IMR-90 (cell line): ENCODE data around the gene OR4E2. TPM values are rescaled to one million over a fixed set of nuclear protein-coding genes. Genes with fewer than 3 reads are reported as not detected.

Experiments used
- ATAC-seq: fragments of 200-7000 bp; cut with Tn5 transposase; 2 replicates; pipeline ENCODE4 v1.9.1; 2020; ENCODE audit warnings: low read depth, mild to moderate bottlenecking, moderate library complexity
- BruUV-seq: library from RNA; stranded (reverse); fragments of 400-500 nt; replicated peaks from 2 replicates; lab custom pipeline; 2021; lab: Mats Ljungman, UMichigan
- CTCF ChIA-PET: fragments of 300-600 bp; formaldehyde crosslinking; extraction: SDS; loops from one replicate; lab custom pipeline; 2021; ENCODE audit warnings: antibody characterized with exemption; lab: Yijun Ruan, JAX
- POLR2A ChIA-PET: fragments of 300-600 bp; sonication (Branson Sonifier 250); formaldehyde crosslinking; loops from one replicate; lab custom pipeline; 2022; ENCODE audit warnings: antibody characterized with exemption; ENCODE audit not compliant: unreplicated experiment; lab: Charles Lee
- DNase-seq: peaks from one replicate; pipeline ENCODE4 v3.0.0; 2013
- H2AFZ ChIP-seq: replicated peaks from 2 replicates; pipeline ENCODE3; 2013; ENCODE audit warnings: low read length, mild to moderate bottlenecking; ENCODE audit not compliant: poor library complexity
- H2AK5ac ChIP-seq: 2 replicates; pipeline ENCODE4 v1.6.1; 2013; ENCODE audit warnings: low read depth, low read length, inconsistent platforms
- H2AK9ac ChIP-seq: replicated peaks from 2 replicates; pipeline ENCODE3; 2013; ENCODE audit warnings: mild to moderate bottlenecking, low read depth, low read length, moderate library complexity; ENCODE audit not compliant: poor library complexity
- H2BK120ac ChIP-seq: 2 replicates; pipeline ENCODE4 v1.6.1; 2013; ENCODE audit warnings: low read depth, low read length, inconsistent platforms
- H2BK15ac ChIP-seq: 3 replicates; pipeline ENCODE4 v1.6.1; 2013; ENCODE audit warnings: low read depth, low read length, inconsistent platforms
- H2BK20ac ChIP-seq: 2 replicates; pipeline ENCODE4 v1.6.1; 2013; ENCODE audit warnings: low read depth, mild to moderate bottlenecking, inconsistent platforms, low read length, moderate library complexity
- H2BK5ac ChIP-seq: 2 replicates; pipeline ENCODE4 v1.6.1; 2013; ENCODE audit warnings: mild to moderate bottlenecking, low read depth, low read length, inconsistent platforms; ENCODE audit not compliant: poor library complexity, severe bottlenecking
- H3K14ac ChIP-seq: replicated peaks from 2 replicates; pipeline ENCODE4 v1.6.1; 2013; ENCODE audit warnings: low read depth, low read length, inconsistent platforms
- H3K18ac ChIP-seq: 2 replicates; pipeline ENCODE4 v1.6.1; 2013; ENCODE audit warnings: low read depth, low read length, control low read depth
- H3K23ac ChIP-seq: 2 replicates; pipeline ENCODE4 v1.6.1; 2013; ENCODE audit warnings: low read depth, low read length, inconsistent platforms
- H3K27ac ChIP-seq: 2 replicates; pipeline ENCODE4 v1.5.1; 2013; ENCODE audit warnings: mild to moderate bottlenecking, control low read depth, low read length; ENCODE audit not compliant: insufficient read depth
- H3K27me3 ChIP-seq: 2 replicates; pipeline ENCODE4 v1.6.1; 2013; ENCODE audit warnings: low read length; ENCODE audit not compliant: control insufficient read depth, insufficient read depth
- H3K36me3 ChIP-seq: 2 replicates; pipeline ENCODE4 v1.6.1; 2013; ENCODE audit warnings: low read length, mixed read lengths; ENCODE audit not compliant: control insufficient read depth, insufficient read depth
- H3K4ac ChIP-seq: 2 replicates; pipeline ENCODE4 v1.6.1; 2013; ENCODE audit warnings: low read depth, low read length, inconsistent platforms
- H3K4me1 ChIP-seq: 2 replicates; pipeline ENCODE4 v1.6.1; 2013; ENCODE audit warnings: low read length, mixed read lengths; ENCODE audit not compliant: control insufficient read depth, insufficient read depth
- H3K4me2 ChIP-seq: 2 replicates; pipeline ENCODE4 v1.6.1; 2013; ENCODE audit warnings: low read depth, mild to moderate bottlenecking, control low read depth, low read length, moderate library complexity
- H3K4me3 ChIP-seq: 2 replicates; pipeline ENCODE4 v1.5.1; 2013; ENCODE audit warnings: low read depth, mild to moderate bottlenecking, control low read depth, low read length, moderate library complexity; ENCODE audit not compliant: insufficient read depth
- H3K56ac ChIP-seq: 2 replicates; pipeline ENCODE4 v1.6.1; 2013; ENCODE audit warnings: low read length, inconsistent platforms; ENCODE audit not compliant: insufficient read depth; ENCODE audit errors: extremely low read depth
- H3K79me1 ChIP-seq, 2 experiments: 2 replicates each; pipeline ENCODE4 v1.6.1; 2013; ENCODE audit warnings: low read length in 2 of 2, inconsistent platforms in 1 of 2, low read depth in 1 of 2
- H3K9ac ChIP-seq: 2 replicates; pipeline ENCODE4 v1.6.1; 2013; ENCODE audit warnings: low read depth, low read length, control low read depth
- H3K9me1 ChIP-seq: 2 replicates; pipeline ENCODE4 v1.6.1; 2013; ENCODE audit warnings: low read length, inconsistent platforms; ENCODE audit not compliant: insufficient read depth
- H3K9me3 ChIP-seq: 2 replicates; pipeline ENCODE4 v1.6.1; 2013; ENCODE audit warnings: low read length; ENCODE audit not compliant: control insufficient read depth, insufficient read depth
- H4K20me1 ChIP-seq: 2 replicates; pipeline ENCODE4 v1.6.1; 2013; ENCODE audit warnings: low read length, inconsistent platforms; ENCODE audit not compliant: insufficient read depth
- H4K5ac ChIP-seq: 2 replicates; pipeline ENCODE4 v1.6.1; 2013; ENCODE audit warnings: mild to moderate bottlenecking, low read depth, low read length, control low read depth
- H4K8ac ChIP-seq, 2 experiments: 2 replicates each; pipeline ENCODE4 v1.6.1; 2013; ENCODE audit warnings: low read depth in 2 of 2, low read length in 2 of 2, control low read depth in 1 of 2, inconsistent platforms in 1 of 2
- H4K91ac ChIP-seq: 2 replicates; pipeline ENCODE4 v1.6.1; 2013; ENCODE audit warnings: low read depth, low read length, inconsistent platforms; ENCODE audit not compliant: insufficient read depth
- CHD1 ChIP-seq: IDR thresholded peaks from 2 replicates; pipeline ENCODE4 v1.6.1; 2012; ENCODE audit warnings: low read depth, low read length, improper control_type of control experiment
- NFE2L2 ChIP-seq: fragments of 150-350 bp; IDR thresholded peaks from 2 replicates; pipeline ENCODE4 v1.6.1; 2016; ENCODE audit warnings: low read depth, mild to moderate bottlenecking, low read length
- RAD21 ChIP-seq: IDR thresholded peaks from 2 replicates; pipeline ENCODE4 v1.6.1; 2012; ENCODE audit warnings: low read length, improper control_type of control experiment
- USF2 ChIP-seq: fragments of 150-350 bp; IDR thresholded peaks from 2 replicates; pipeline ENCODE4 v1.6.1; 2017; ENCODE audit warnings: mild to moderate bottlenecking, antibody characterized with exemption, low read length, low read depth
- WGBS, 2 experiments: methylation state at CpG; one replicate each; pipeline versions ENCODE4 v1.1.5 to v1.1.7; 2013; ENCODE audit warnings: missing lambda C conversion rate in 2 of 2; ENCODE audit not compliant: insufficient read length in 1 of 2; ENCODE audit errors: extremely low coverage in 2 of 2; 5-methylcytosine and 5-hydroxymethylcytosine counted together
- dilution Hi-C: fragments of 300-500 bp; cut with HindIII; formaldehyde crosslinking; loops from one replicate; pipeline ENCODE4 v1.14.3; 2018; ENCODE audit warnings: low sequenced_read_pairs; ENCODE audit not compliant: unreplicated experiment
- in situ Hi-C: fragments of 300-500 bp; cut with MboI; formaldehyde crosslinking; loops from 3 replicates; pipeline ENCODE4 v1.14.3; 2019; ENCODE audit warnings: low sequenced_read_pairs, inconsistent platforms, mixed read lengths
- intact Hi-C: fragments of 100-400 bp; cut with micrococcal nuclease; formaldehyde crosslinking; loops from 2 replicates; pipeline ENCODE4 v1.10.0; 2022
- polyA plus RNA-seq, 3 experiments: library from polyadenylated mRNA; depleted of rRNA; stranded (reverse); fragments of >200 nt; gene quantifications; 2 replicates each; pipeline ENCODE4 v1.2.3, GENCODE V29; 2012; ENCODE audit warnings: low replicate concordance in 1 of 3
- total RNA-seq: library from RNA; depleted of rRNA; stranded (reverse); fragments of >200 nt; gene quantifications from 2 replicates; pipeline ENCODE4 v1.2.3, GENCODE V29; 2012
- TF ChIP-seq, protein P1 (sequence below): fragments of 150-350 bp; IDR thresholded peaks from 2 replicates; pipeline ENCODE4 v1.6.1; 2016; ENCODE audit warnings: low read depth, mild to moderate bottlenecking, low read length, moderate library complexity, borderline replicate concordance

Gene OR4E2
- total and polyA plus RNA-seq, 2 of the 4 experiments (the other 2 are of a cell fraction), result not detected

DNA sequence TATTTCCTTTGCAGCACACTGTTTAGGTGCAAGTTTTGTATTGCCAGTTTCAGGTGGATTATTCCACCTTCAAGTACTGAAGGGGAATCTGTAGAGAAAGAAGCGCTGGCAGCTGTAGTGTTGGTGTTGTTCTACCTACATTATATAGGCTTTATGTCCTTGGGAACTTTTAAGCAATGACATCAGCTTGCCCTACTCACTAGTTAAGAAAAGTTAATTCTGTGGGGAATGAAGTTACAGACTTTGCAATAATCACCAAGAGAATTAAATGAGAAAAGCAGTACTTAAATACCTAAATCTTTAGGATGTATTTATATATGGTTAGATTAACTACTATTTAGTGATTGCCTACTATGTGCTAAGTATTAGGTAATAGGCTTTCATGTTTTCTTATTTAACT lies 20.1 kb downstream of the OR4E2 start, which contains the start of gene OR4E1:
OR4E1 (minus strand) TSS at position 101 of the 400 bp plus-strand sequence. CDS start 2,883 bp downstream, outside the sequence.
- H4K8ac ChIP-seq, result no peak within 1 kb of the TSS
- H3K4me1 ChIP-seq, result no peaks in the 10 kb centered on the region
- H3K4me3 ChIP-seq, result no peak within 1 kb of the TSS
- BruUV-seq, result no TSS peak
- H2BK120ac ChIP-seq, result no peak within 1 kb of the TSS
- ChIA-PET CTCF (interaction anchor here (0.6 kb wide), 1 partner anchor 1805 kb away, joined by 4 read pairs; no protein-coding TSS in a partner anchor), POLR2A (no interaction called here)
- intact Hi-C loops, result no loop called here
- ATAC-seq (no peak), DNase-seq (no peak)
- H3K14ac ChIP-seq, result no peak within 1 kb of the TSS
- H3K9me1 ChIP-seq, result no peaks in the 10 kb centered on the region
- H2AK5ac ChIP-seq, result no peak within 1 kb of the TSS
- H3K4ac ChIP-seq, result no peak within 1 kb of the TSS
- H2BK15ac ChIP-seq, result no peak within 1 kb of the TSS
- no peak within 1 kb of the TSS for H3K23ac ChIP-seq
- H3K79me1 ChIP-seq, result no peaks in the 10 kb centered on the region
- dilution Hi-C loops, result no loop called here
- no peak within 1 kb of the TSS for H4K91ac ChIP-seq
- H2BK20ac ChIP-seq, result no peak within 1 kb of the TSS
- in situ Hi-C loops, result no loop called here
- H3K27me3 ChIP-seq, result no peaks in the 10 kb centered on the region
- H3K18ac ChIP-seq, result no peak within 1 kb of the TSS
- H3K36me3 ChIP-seq, result no peaks in the 10 kb centered on the region
- no peak within 1 kb of the TSS for H3K56ac ChIP-seq
- H2AK9ac ChIP-seq, result no peak within 1 kb of the TSS
- no peak for TF ChIP-seq NFE2L2
- no peak for TF ChIP-seq USF2
- TF ChIP-seq RAD21, result no peak
- TF ChIP-seq, protein P1, sequence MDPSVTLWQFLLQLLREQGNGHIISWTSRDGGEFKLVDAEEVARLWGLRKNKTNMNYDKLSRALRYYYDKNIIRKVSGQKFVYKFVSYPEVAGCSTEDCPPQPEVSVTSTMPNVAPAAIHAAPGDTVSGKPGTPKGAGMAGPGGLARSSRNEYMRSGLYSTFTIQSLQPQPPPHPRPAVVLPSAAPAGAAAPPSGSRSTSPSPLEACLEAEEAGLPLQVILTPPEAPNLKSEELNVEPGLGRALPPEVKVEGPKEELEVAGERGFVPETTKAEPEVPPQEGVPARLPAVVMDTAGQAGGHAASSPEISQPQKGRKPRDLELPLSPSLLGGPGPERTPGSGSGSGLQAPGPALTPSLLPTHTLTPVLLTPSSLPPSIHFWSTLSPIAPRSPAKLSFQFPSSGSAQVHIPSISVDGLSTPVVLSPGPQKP, result no peak
- TF ChIP-seq CHD1, result no peak
- no CpG with 5 or more reads among the region's 1 CpG for WGBS, 2 experiments
- H3K4me2 ChIP-seq, result no peak within 1 kb of the TSS
- H2AFZ ChIP-seq, result no peak within 1 kb of the TSS
- H3K9me3 ChIP-seq, result no peaks in the 10 kb centered on the region
- H3K9ac ChIP-seq, result no peak within 1 kb of the TSS
- H4K5ac ChIP-seq, result no peak within 1 kb of the TSS
- no peak within 1 kb of the TSS for H2BK5ac ChIP-seq
- H4K20me1 ChIP-seq, result no peaks in the 10 kb centered on the region
- H3K27ac ChIP-seq, result no peak within 1 kb of the TSS
